ENCODE results near the gene GSTA4.

Gene GSTA4

GRCh38 chr6:52975580-52975979 lies 19.5 kb downstream of the GSTA4 start:
- Histone ChIP-seq H4K20me1 (ENCODE audit: insufficient read depth, low read length, poor library complexity, severe bottlenecking) (no peaks in the 10 kb centered on the region), H3K4me2 (ENCODE audit: low read depth, low read length, poor library complexity, severe bottlenecking) (no peak overlapping the region), H3K79me2 (ENCODE audit: insufficient read depth, low read length) (no peaks in the 10 kb centered on the region), H2AFZ (ENCODE audit: low read length) (no peak overlapping the region; the same call in 1 of the 2 replicates), H3K9me3 (ENCODE audit: insufficient read depth, low read depth, low read length) (no peaks in the 10 kb centered on the region), H3K4me1 (ENCODE audit: insufficient read depth, low read length, poor library complexity, severe bottlenecking) (peaks cover 13% of the 10 kb centered on the region), H3K27me3 (ENCODE audit: insufficient read depth, low read length, poor library complexity, severe bottlenecking) (no peaks in the 10 kb centered on the region), H3F3A (ENCODE audit: low read depth) (no peaks in the 10 kb centered on the region), H3K4me3 (ENCODE audit: low read length, poor library complexity, severe bottlenecking) (no peak overlapping the region), H3K9ac (ENCODE audit: low read depth, low read length, poor library complexity, severe bottlenecking) (no peak overlapping the region), H3K36me3 (ENCODE audit: insufficient read depth, low read length) (no peaks in the 10 kb centered on the region), H3K9me2 (replicated peaks; ENCODE audit: low read depth, low read length) (no peaks in the 10 kb centered on the region)
- TF ChIP-seq CTCF (conservative IDR thresholded peaks at IDR 0.05; ENCODE audit: low read length) = 0 out of 2 replicates have a peak, but pooled peaks have one; percentile 15
- no peak for TF ChIP-seq EZH2phosphoT487 (IDR thresholded peaks at IDR 0.05; ENCODE audit: borderline replicate concordance)

GRCh38 chr6:52972989-52973388 lies 22.1 kb downstream of the GSTA4 start:
- H4K20me1 ChIP-seq (ENCODE audit: insufficient read depth, low read length, poor library complexity, severe bottlenecking) = no peaks in the 10 kb centered on the region
- H3K4me2 ChIP-seq (ENCODE audit: low read depth, low read length, poor library complexity, severe bottlenecking) = no peak overlapping the region
- H3F3A ChIP-seq (ENCODE audit: low read depth) = no peaks in the 10 kb centered on the region
- H3K9me3 ChIP-seq (ENCODE audit: insufficient read depth, low read depth, low read length) = no peaks in the 10 kb centered on the region
- no peak overlapping the region for H2AFZ ChIP-seq (ENCODE audit: low read length)
- H3K4me1 ChIP-seq (ENCODE audit: insufficient read depth, low read length, poor library complexity, severe bottlenecking) = peaks cover 19% of the 10 kb centered on the region
- H3K9me2 ChIP-seq (replicated peaks; ENCODE audit: low read depth, low read length) = no peaks in the 10 kb centered on the region
- no peak overlapping the region for H3K9ac ChIP-seq (ENCODE audit: low read depth, low read length, poor library complexity, severe bottlenecking)
- H3K27me3 ChIP-seq (ENCODE audit: insufficient read depth, low read length, poor library complexity, severe bottlenecking) = no peaks in the 10 kb centered on the region
- TF ChIP-seq CTCF (conservative IDR thresholded peaks at IDR 0.05; ENCODE audit: low read length) (no peak), EZH2phosphoT487 (IDR thresholded peaks at IDR 0.05; ENCODE audit: borderline replicate concordance) (no peak)
- H3K79me2 ChIP-seq (ENCODE audit: insufficient read depth, low read length) = no peaks in the 10 kb centered on the region
- H3K36me3 ChIP-seq (ENCODE audit: insufficient read depth, low read length) = no peaks in the 10 kb centered on the region
- no peak overlapping the region for H3K4me3 ChIP-seq (ENCODE audit: low read length, poor library complexity, severe bottlenecking)

GRCh38 chr6:52969359-52969758 lies 25.7 kb downstream of the GSTA4 start:
- H3K4me1 ChIP-seq (ENCODE audit: insufficient read depth, low read length, poor library complexity, severe bottlenecking) = peaks cover 11% of the 10 kb centered on the region
- no peaks in the 10 kb centered on the region for H3K36me3 ChIP-seq (ENCODE audit: insufficient read depth, low read length)
- no peaks in the 10 kb centered on the region for H4K20me1 ChIP-seq (ENCODE audit: insufficient read depth, low read length, poor library complexity, severe bottlenecking)
- no peaks in the 10 kb centered on the region for H3K27me3 ChIP-seq (ENCODE audit: insufficient read depth, low read length, poor library complexity, severe bottlenecking)
- no peak overlapping the region for H2AFZ ChIP-seq (ENCODE audit: low read length)
- H3F3A ChIP-seq (ENCODE audit: low read depth) = no peaks in the 10 kb centered on the region
- no peak overlapping the region for H3K4me2 ChIP-seq (ENCODE audit: low read depth, low read length, poor library complexity, severe bottlenecking)
- H3K79me2 ChIP-seq (ENCODE audit: insufficient read depth, low read length) = no peaks in the 10 kb centered on the region
- no peak for TF ChIP-seq EZH2phosphoT487 (IDR thresholded peaks at IDR 0.05; ENCODE audit: borderline replicate concordance)
- no peak for TF ChIP-seq CTCF (conservative IDR thresholded peaks at IDR 0.05; ENCODE audit: low read length)
- H3K9ac ChIP-seq (ENCODE audit: low read depth, low read length, poor library complexity, severe bottlenecking) = no peak overlapping the region
- H3K9me2 ChIP-seq (replicated peaks; ENCODE audit: low read depth, low read length) = no peaks in the 10 kb centered on the region
- H3K9me3 ChIP-seq (ENCODE audit: insufficient read depth, low read depth, low read length) = no peaks in the 10 kb centered on the region
- H3K4me3 ChIP-seq (ENCODE audit: low read length, poor library complexity, severe bottlenecking) = no peak overlapping the region

Data from Loucy (cell line).